HG03432 (cell line): Measurements from ENCODE around the gene ACSS3.
"Not testable (repeated sequence)": the region's sequence is repeated elsewhere in the genome, so short reads cannot be mapped to it uniquely, and the experiment has no call there.

ENCODE experiments used
- ATAC-seq: cut with Tn5 transposase; IDR thresholded peaks from one replicate; pipeline ENCODE4 v1.9.1; 2021; ENCODE audit warnings: mild to moderate bottlenecking, moderate library complexity; ENCODE audit not compliant: unreplicated experiment

ACSS3 gene

GRCh38 chr12:81077686-81078441 is at the start of gene ACSS3:
TSS of gene ACSS3 (plus strand) at chr12:81078079. CDS start at chr12:81078121, 42 bp downstream.
- ATAC-seq, result no peak

GRCh38 chr12:81034926-81035325 is 43.0 kb upstream of the ACSS3 start:
- no peak for ATAC-seq

- no peak for ATAC-seq
Observed at GRCh38 chr12:81039231-81039630, 38.6 kb upstream of the ACSS3 start.

GRCh38 chr12:81043979-81044740 is 33.7 kb upstream of the ACSS3 start:
- ATAC-seq, result no peak

GRCh38 chr12:81064971-81065370 is 12.9 kb upstream of the ACSS3 start:
- ATAC-seq, result not testable (repeated sequence)

GRCh38 chr12:81070846-81071245 is 7.0 kb upstream of the ACSS3 start:
- ATAC-seq, result no peak

- no peak for ATAC-seq
Observed at GRCh38 chr12:81075539-81075938, 2.3 kb upstream of the ACSS3 start.

- no peak for ATAC-seq
Observed at GRCh38 chr12:81077329-81077685, 572 bp upstream of the ACSS3 start.

GRCh38 chr12:81078469-81079196 is 754 bp downstream of the ACSS3 start:
- no peak for ATAC-seq

- no peak for ATAC-seq
Observed at GRCh38 chr12:81079280-81080076, 1.6 kb downstream of the ACSS3 start.

GRCh38 chr12:81080431-81080983 is 2.6 kb downstream of the ACSS3 start:
- no peak for ATAC-seq

GRCh38 chr12:81081726-81082125 is 3.8 kb downstream of the ACSS3 start:
- ATAC-seq, result no peak

GRCh38 chr12:81083018-81083417 is 5.1 kb downstream of the ACSS3 start:
- no peak for ATAC-seq

GRCh38 chr12:81083906-81084513 is 6.1 kb downstream of the ACSS3 start:
- ATAC-seq, result no peak

GRCh38 chr12:81084811-81085350 is 7.0 kb downstream of the ACSS3 start:
- no peak for ATAC-seq

GRCh38 chr12:81085832-81086231 is 8.0 kb downstream of the ACSS3 start:
- no peak for ATAC-seq

- ATAC-seq, result no peak
Observed at GRCh38 chr12:81086342-81086741, 8.5 kb downstream of the ACSS3 start.

GRCh38 chr12:81088221-81088620 is 10.3 kb downstream of the ACSS3 start:
- no peak for ATAC-seq

- ATAC-seq, result no peak
Observed at GRCh38 chr12:81089412-81089811, 11.5 kb downstream of the ACSS3 start.

- ATAC-seq, result no peak
Observed at GRCh38 chr12:81092053-81092452, 14.2 kb downstream of the ACSS3 start.
